GM21423 (cell line): ENCODE measurements around the gene RAPGEF3.

ENCODE experiments used
- ATAC-seq: cut with Tn5 transposase; IDR thresholded peaks from one replicate; pipeline ENCODE4 v1.9.1; 2021; ENCODE audit warnings: mild to moderate bottlenecking, moderate library complexity; ENCODE audit not compliant: unreplicated experiment

Gene RAPGEF3

DNA sequence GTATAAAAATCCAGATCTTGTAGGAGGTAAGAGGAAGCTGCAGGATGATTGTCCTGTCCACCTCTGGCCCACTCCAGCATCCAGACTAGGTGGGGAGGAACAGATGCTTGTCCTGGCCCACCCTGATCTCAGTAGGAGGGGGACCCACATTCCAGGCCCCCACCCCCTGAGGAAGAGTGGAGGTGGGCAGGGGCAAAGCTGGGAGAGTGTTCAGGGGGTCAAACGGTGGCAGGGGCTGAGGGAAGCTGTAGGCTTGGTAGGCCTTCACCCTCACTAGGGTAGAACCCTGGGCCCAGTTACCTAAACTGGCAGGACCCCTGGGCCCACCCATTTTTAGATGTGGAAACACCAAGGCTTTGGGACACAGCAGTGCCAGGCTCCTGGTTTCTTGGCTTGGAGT is 18.5 kb upstream of the RAPGEF3 start:
- ATAC-seq, result no peak

DNA sequence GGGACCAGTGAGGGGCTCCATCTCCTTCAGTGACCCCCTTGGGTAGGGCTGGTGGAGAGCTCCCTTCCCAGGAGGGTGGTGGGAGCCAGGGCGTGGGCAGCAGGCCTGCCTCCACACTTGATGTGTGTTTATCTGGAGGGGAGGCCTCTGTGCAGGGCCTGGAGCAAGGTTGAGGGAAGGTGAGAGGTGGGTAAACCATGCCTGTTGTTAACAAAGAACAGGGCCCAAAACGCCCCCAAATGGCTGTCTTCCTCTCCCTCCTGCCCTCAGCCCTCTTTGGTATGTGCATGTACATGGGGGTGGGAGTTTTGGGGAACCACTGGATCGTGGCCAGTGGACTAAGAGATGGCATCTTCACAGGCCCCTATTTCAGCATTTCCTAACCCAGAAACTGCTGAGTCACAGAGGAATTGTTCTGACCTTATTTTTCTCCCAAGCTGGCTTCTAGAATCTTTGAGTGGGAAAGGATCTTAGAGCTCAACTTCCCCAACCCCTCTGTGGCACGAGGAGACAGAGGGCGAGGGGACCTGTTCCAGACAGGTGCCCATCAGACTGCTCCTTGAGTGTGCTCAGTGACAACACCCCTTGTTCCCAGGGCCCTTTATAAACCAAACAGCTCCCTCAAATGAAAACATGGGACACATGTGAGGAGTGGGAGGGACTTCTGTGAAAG is 17.9 kb upstream of the RAPGEF3 start:
- no peak for ATAC-seq

GRCh38 chr12:47775100-47775911 is 16.6 kb upstream of the RAPGEF3 start:
- ATAC-seq, result no peak

- ATAC-seq, result no peak
These were observed 16.0 kb upstream of the RAPGEF3 start for GRCh38 chr12:47774663-47775062.

GRCh38 chr12:47773858-47774580 is 15.3 kb upstream of the RAPGEF3 start:
- no peak for ATAC-seq

DNA sequence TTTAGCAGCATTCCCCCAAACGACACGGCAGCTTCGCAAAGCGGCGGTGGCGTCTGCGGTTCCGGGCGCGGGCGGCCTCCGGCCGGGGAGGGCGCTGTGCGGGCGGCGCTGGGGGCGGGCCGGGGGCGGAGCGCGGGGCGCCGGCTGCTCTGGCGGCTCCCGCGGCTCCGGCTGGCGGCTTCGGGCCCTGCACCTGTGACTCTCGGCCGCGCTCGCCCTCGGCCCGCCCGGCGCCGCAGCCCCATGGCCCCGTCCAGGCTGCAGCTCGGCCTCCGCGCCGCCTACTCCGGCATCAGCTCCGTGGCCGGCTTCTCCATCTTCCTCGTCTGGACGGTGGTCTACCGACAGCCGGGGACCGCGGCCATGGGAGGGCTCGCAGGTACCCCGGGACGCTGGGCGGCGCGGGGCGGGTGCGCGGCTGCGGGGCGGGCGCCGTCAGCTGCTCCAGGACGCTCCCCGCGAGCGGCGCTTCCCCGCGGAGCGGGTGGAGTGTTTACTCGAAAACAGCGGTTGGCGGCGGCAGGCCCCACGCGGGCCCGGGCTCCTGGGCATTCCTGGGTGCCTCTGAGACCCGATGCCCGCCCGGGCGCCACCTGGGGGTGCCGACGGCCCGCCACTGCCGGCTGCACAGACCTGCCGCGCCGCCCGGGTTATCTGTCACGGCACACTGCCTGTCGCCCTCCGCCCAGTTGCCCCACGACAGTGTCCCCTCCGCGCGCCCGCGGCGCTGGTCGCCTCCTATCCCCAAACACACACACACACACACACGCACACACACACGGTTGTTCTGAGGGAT is 14.6 kb upstream of the RAPGEF3 start, which contains the start of gene SLC48A1:
SLC48A1 (plus strand) TSS at position 177 of the 796 bp plus-strand sequence; CDS start at position 244, 67 bp downstream.
- ATAC-seq, result peak; percentile 72

DNA sequence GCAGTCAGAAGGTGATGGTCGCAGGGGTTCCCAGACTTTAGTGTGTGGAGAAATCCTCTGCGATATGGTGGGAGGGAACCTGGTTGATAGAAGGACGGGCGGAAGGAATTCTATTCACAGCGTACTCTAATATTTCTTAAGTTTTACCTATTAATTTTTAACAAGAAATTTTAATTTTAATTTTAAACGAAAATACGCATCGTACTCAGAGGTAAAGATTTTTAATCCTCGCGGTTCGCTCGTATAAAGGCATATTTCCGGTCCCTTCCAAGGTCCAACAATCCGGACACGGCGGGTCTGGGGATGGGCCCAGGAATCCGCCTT is 14.0 kb upstream of the RAPGEF3 start:
- ATAC-seq, result no peak

DNA sequence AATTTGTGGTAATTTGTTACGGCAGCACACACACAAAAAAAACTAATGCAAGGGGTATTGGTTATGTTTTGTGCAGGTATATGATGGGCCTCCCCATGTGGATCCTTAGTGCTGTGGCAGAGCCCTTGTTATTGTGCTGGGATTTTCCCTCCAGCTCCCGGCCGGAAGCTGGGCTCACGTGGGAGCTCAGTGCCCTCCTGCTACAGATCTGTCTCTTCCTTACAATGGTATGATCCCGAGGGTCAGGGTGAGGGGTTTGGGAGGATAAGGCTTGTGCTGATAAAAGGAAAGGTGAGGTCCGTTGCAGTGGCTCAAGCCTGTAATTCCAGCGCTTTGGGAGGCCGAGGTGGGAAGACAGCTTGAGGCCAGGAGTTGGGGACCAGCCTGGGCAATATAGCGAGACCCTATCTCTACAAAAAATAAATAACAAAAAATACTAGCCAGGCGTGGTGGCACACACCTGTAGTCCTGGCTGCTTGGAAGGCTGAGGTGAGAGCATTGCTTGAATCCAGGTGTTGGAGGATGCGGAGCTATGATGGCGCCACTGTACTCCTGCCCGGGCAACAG is 13.5 kb upstream of the RAPGEF3 start:
- no peak for ATAC-seq

DNA sequence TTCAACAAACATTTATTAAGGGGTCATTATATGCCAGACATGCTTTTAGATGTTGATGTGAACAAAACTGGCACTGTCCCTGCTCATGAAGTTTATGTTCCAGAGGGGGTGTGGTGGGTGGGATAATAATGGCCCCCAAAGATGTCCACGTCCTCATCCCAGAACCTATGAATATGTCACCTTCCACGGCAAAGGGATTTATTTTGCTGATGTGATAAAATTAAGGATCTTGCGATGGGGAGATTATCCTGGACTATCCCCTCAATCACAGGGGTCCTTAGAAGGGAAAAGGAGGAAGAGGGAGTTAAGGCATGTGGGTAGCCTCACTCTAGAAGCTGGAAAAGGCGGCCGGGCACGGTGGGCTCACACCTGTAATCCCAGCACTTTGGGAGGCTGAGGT is 12.6 kb upstream of the RAPGEF3 start:
- no peak for ATAC-seq

- no peak for ATAC-seq
These were observed 11.5 kb upstream of the RAPGEF3 start for GRCh38 chr12:47770086-47770726.

- no peak for ATAC-seq
These were observed 10.8 kb upstream of the RAPGEF3 start for GRCh38 chr12:47769234-47770085.

- no peak for ATAC-seq
These were observed 9.7 kb upstream of the RAPGEF3 start for GRCh38 chr12:47768323-47768811.

- ATAC-seq, result no peak
These were observed 8.6 kb upstream of the RAPGEF3 start for GRCh38 chr12:47767216-47767724.

GRCh38 chr12:47766502-47767215 is 8.0 kb upstream of the RAPGEF3 start:
- ATAC-seq, result no peak

DNA sequence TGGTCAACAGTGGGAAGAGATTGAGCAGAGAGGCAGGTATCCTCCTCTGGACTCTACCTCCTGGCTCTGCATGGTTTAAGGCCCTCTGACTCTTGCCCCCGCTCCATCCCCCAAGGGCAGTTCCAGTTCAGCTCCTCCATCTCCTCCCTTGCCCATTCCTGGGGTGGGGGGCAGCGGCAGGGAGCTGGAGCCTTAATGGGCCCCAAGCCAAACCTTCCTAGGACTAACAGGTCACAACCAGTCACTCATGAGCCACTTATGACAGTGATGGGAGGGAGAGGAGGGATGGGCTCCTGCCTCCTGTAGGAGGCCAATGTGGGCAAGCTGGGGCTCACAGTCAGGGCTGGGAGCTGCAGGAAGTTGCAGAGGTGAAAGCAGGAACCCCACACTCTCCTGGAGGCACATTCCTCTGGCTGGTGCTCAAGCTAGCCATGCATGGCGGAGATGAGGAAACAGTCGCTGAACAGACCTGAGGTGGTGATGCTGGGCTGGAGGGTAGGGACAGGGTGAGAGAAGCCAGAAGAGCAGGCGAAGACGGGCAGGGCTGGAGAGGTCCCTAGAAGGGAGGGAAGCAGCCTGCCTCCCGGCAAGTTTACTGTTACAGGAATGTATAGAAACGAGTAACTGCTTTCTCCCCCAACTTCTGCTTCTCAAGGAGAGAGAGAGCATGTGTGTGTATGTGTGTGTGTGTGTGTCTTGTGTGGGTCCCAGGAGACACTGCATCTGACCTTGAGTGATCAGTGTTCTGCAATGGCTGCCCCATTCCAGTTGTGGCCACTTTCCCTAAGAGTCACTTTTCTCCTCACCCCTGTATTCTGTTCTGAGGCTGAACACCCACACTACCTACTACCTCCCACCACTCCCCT is 5.0 kb upstream of the RAPGEF3 start:
- ATAC-seq, result no peak

GRCh38 chr12:47762850-47763465 is 4.3 kb upstream of the RAPGEF3 start:
- no peak for ATAC-seq

DNA sequence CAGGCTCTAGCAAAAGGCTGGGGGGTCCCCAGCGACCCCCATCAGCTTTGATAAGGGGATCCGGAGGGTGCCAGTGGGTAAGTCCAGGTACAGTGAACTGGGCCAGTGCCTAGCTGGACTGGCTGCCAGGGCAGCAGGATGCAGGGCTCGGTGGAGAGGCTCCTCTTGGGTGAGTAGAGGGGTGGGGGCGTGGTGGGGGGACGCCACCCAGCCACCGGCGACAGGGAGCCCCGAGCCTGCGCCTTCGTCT is 171 bp downstream of the RAPGEF3 start:
- no peak for ATAC-seq
